UCSD-AML1 (cell line): Measurements from ENCODE around the gene STIM2.
"Not testable (repeated sequence)": the region's sequence is repeated elsewhere in the genome, so short reads cannot be mapped to it uniquely, and the experiment has no call there.

Experiments used
- DNase-seq: peaks from one replicate; lab custom pipeline; 2025; ENCODE audit not compliant: unreplicated experiment; lab: John Stamatoyannopoulos, UW

Gene STIM2

GRCh38 chr4:26860157-26860921, at the start of gene STIM2:
Gene STIM2 (plus strand): TSS chr4:26860841.
- DNase-seq = peak; percentile 99

- not testable (repeated sequence) for DNase-seq
These were observed 49.1 kb upstream of the STIM2 start for GRCh38 chr4:26811571-26811970.

DNA sequence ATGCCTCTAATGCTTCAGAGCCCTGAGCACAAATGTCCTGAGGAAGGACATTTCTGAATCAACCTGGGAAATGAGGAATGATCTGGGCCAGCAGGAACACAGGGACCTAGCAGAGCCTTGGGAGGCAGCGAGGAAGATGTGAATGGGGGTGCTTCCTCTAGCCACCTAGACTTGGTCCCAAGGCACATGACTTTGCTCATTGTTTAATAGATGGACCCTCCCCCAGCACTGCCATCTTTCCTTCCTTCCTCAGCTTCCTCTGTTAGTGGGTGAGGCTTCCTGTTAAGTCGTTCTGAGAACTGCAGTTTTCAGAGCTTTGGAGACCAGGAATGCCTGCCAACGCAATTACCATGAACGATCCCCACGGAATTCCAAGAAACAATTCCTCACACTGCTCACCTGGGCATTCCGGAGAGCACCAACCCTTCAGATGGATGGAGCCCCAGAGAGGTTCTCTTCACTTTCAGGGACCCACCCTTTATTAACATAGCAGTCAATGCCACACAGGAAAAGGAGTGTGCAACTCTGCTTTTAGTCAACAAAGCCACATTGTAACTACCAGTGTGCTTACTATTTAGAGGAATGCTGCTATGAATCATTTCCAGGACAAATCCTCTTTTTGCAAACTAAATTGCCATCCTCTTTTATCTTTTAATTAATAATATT, 48.5 kb upstream of the STIM2 start:
- peak; percentile 58 for DNase-seq

DNA sequence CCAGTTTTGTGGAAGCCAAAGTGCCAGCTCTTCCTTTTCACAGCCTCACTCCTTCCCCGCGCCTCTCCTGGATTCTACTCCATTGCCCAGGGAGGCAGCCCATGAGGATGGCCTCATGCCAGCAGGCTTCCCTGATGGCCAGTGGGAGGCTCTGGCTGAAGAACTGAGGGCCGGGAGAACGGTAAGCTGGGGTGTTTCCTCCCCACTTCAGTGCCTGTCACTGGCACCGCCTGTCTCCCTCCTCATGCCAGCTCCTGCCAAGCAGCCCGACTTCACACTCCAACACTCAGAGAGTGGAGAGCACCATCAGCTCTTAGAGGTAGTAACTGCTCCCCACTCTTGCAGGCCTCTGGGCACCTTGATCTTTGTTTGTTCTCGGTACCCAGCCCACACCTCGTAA, 46.9 kb upstream of the STIM2 start:
- DNase-seq = no peak

- no peak for DNase-seq
These were observed 45.4 kb upstream of the STIM2 start for GRCh38 chr4:26815199-26815598.

- no peak for DNase-seq
These were observed 44.9 kb upstream of the STIM2 start for GRCh38 chr4:26815706-26816105.

DNA sequence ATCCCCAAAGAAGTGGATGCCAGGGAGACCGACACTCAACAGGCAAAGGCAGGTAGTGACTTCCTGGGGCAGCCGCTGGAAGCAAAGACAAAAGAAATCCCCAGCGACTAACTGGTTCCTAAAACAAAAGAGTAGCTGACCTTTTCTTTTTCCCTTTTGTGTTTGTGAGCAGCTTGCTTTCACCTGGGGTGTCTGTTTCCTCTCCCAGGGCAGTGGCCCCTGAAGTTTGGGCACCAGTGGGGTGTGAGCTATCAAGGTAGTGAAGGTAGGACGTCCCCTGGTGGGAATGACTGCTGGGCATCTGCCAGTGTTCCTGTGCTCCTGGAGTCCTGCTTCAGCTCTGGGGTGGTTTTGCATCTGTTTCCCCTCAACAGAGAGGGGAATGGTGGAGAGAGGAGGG, 41.6 kb upstream of the STIM2 start:
- DNase-seq = no peak

- DNase-seq = no peak
These were observed 41.1 kb upstream of the STIM2 start for GRCh38 chr4:26819478-26820095.

DNA sequence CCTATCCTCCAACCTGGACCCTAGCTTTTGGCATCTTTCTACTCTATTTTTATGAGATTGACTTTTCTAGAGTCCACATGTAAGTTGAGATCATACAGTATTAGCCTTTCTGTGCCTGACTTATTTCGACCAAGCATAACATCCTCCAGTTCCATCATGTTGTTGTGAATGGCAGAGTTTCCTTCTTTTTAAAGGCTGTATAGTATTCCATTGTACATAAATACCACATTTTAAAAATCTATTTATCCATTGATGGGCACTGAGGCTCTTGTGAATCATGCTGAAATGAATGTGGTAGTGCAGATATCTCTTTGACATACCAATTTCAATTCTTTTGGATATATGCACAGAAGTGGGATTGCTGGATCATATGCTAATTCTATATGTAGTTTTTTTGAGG, 40.3 kb upstream of the STIM2 start:
- DNase-seq = no peak

GRCh38 chr4:26821031-26821430, 39.6 kb upstream of the STIM2 start:
- DNase-seq = no peak

GRCh38 chr4:26821677-26822503, 38.8 kb upstream of the STIM2 start:
- no peak for DNase-seq

DNA sequence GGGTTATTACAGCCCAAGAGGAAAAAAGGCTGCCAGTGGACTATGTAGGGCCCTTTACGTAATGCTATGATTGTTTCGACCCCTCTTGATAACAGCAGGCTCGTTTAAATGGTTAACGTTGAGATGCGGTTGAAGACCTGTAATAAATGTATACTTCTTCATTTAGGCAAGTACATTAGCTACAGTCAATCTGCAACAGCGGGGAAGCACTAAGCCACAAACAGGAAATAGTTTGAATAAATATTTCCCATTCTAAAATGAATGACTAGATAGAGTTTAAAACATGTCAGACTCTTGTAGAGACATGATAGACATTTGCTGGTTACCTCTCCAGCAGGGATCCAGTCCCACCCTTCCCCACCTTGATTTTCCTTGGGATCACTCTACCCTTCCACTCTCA, 38.1 kb upstream of the STIM2 start:
- no peak for DNase-seq

DNA sequence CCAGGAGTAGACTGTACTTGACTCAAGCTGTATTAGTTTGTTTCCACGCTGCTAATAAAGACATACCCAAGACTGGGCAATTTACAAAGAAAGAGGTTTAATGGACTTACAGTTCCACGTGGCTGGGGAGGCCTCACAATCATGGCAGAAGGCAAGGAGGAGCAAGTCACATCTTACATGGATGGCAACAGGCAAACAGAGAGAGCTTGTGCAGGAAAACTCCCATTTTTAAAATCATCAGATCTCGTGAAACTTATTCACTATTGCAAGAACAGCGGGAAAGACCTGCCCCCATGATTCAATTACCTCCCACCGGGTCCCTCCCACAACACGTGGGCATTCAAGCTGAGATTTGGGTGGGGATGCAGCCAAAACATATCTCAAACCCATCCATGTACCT, 37.7 kb upstream of the STIM2 start:
- not testable (repeated sequence) for DNase-seq

DNA sequence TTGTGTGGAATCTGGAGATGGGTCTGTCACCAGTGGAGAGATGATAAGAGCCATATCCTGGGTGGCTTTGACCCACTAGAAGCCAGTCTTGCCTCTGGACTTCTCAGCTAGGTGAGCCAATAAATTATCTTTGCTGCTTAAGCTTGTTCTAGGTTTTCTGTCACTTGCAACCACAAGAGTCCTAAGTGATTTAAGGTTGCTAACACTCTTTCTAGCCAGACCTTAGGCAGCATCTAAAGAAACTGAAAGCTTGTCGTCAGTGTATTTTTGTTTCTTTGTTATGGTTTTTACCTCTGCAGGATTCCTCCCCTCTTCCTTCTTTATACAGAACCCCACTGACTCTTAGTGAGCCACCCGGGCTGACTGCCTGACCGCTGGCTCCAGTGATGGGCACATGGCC, 37.1 kb upstream of the STIM2 start:
- DNase-seq = no peak

GRCh38 chr4:26824667-26825066, 36.0 kb upstream of the STIM2 start:
- DNase-seq = no peak

DNA sequence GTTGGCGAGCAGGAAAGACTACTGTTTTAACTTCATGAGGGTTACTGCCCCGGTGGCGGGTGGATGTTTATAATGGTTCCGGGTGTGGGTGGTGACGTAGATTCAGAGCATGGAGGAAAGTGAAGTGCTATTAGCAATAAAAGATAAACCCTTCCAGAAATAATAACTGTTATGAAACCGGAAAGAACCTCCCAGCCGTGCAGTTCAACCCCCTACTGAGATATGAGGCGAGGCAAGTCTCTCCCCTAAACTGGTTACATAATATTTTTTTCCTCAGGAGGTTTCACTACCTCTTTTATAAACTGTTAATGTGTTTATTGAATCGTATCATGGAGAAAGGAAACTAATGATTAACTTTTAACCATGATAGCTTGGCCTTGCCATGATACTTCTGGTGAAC, 33.9 kb upstream of the STIM2 start:
- DNase-seq = peak; percentile 21

DNA sequence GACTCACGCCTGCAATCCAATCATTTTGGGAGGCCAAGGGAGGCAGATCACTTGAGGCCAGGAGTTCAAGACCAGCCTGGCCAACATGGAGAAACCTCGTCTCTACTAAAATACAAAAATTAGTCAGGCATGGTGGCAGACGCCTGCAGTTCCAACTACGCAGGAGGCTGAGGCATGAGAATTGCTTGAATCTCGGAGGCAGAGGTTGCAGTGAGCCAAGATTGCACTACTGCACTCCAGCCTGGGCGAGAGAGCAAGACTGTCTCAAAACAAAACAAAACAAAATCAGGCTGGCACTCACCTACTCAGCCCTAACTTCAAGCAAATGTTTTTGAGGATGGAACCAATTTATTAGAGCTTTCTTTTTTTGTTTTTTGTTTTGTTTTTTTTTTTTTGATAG, 33.3 kb upstream of the STIM2 start:
- DNase-seq = not testable (repeated sequence)

DNA sequence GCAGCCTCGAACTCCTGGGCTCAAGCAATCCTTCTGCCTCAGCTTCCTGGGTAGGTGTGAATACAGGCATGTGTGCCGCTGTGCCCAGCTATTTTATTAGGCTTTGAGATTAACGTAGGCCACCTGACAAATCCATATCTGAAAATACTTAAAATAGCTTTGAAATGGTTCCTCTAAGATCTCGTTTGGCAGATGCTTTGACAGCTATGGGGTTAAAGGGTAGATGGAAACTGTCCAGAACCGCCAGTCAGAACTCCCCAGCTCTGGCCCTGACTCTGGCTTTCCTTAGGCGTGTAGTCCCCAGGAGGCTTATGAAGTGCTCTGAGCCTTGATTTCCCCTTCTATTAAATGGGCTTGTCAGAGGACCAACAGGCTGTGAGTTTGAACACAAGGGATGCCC, 32.8 kb upstream of the STIM2 start:
- DNase-seq = no peak

GRCh38 chr4:26829018-26829417, 31.6 kb upstream of the STIM2 start:
- no peak for DNase-seq

DNA sequence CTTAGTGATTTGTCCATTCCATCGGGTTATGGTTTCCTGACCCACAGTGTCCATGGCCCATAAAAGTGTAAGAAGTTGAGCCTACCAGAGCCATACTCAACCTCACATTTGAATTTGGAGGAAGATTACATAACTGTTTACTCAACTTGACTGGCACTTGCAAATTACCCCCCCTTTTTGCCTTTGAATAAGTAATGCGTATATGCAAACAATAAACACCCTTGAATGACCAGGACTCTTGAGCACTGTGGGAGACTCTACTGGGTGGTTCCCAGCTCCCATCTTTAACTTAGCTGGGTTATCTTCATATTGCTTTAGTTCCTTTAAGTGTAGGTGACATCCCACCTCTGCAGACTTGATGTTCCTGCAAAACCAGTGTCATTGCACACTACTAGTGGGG, 30.6 kb upstream of the STIM2 start:
- DNase-seq = no peak

GRCh38 chr4:26830701-26831100, 29.9 kb upstream of the STIM2 start:
- no peak for DNase-seq
